Karpas-422 (cell line): ENCODE results near the gene DEFB123. TPM values are rescaled to one million over a fixed set of nuclear protein-coding genes. Genes with fewer than 3 reads are reported as not detected.
A peak's percentile ranks its signal among the peaks of the same experiment; 100 is the strongest.

Experiments used
- DNase-seq: peaks from one replicate; pipeline ENCODE4 v3.0.0-alpha.2; 2015
- H2AFZ ChIP-seq: fragments of 200-600 bp; sonication (generic); 2 replicates; pipeline ENCODE4 v1.6.1; 2014; ENCODE audit warnings: antibody characterized with exemption, low read length, mixed read lengths
- H3K27ac ChIP-seq: fragments of 200-600 bp; sonication (generic); 2 replicates; pipeline ENCODE4 v1.5.1; 2014; ENCODE audit warnings: mild to moderate bottlenecking, low read length, moderate library complexity
- H3K27me3 ChIP-seq: fragments of 200-600 bp; sonication (generic); 2 replicates; pipeline ENCODE4 v1.6.1; 2014; ENCODE audit warnings: low read length, mixed read lengths
- H3K36me3 ChIP-seq: fragments of 200-600 bp; sonication (generic); 2 replicates; pipeline ENCODE4 v1.6.1; 2014; ENCODE audit warnings: low read length, mixed read lengths; ENCODE audit not compliant: insufficient read depth
- H3K4me1 ChIP-seq: fragments of 200-600 bp; sonication (generic); 2 replicates; pipeline ENCODE4 v1.6.1; 2014; ENCODE audit warnings: mild to moderate bottlenecking, low read length, mixed read lengths
- H3K4me2 ChIP-seq: fragments of 200-600 bp; sonication (generic); 2 replicates; pipeline ENCODE4 v1.6.1; 2014; ENCODE audit warnings: low read length, low read depth, mild to moderate bottlenecking; ENCODE audit not compliant: poor library complexity, severe bottlenecking
- H3K4me3 ChIP-seq: fragments of 200-600 bp; sonication (generic); 2 replicates; pipeline ENCODE4 v1.5.1; 2014; ENCODE audit warnings: mild to moderate bottlenecking, antibody characterized with exemption, low read length, mixed read lengths
- H3K79me2 ChIP-seq: fragments of 200-600 bp; sonication (generic); 2 replicates; pipeline ENCODE4 v1.6.1; 2014; ENCODE audit warnings: mild to moderate bottlenecking, low read length, mixed read lengths
- H3K9ac ChIP-seq: fragments of 200-600 bp; sonication (generic); 2 replicates; pipeline ENCODE4 v1.6.0; 2014; ENCODE audit warnings: low read length
- H3K9me2 ChIP-seq: fragments of 200-600 bp; sonication (generic), shearing (Covaris generic); replicated peaks from 2 replicates; pipeline ENCODE4 v1.6.0; 2014; ENCODE audit warnings: mild to moderate bottlenecking, low read length, moderate library complexity; ENCODE audit not compliant: insufficient read depth
- H3K9me3 ChIP-seq: fragments of 300-700, 200-600 bp; sonication (generic); 2 replicates; pipeline ENCODE4 v1.6.1; 2014; ENCODE audit warnings: low read length, mixed read lengths
- H4K20me1 ChIP-seq: fragments of 200-600 bp; sonication (generic); 2 replicates; pipeline ENCODE4 v1.6.1; 2014; ENCODE audit warnings: mild to moderate bottlenecking, antibody characterized with exemption, low read length, low read depth; ENCODE audit not compliant: insufficient read depth
- total RNA-seq: library from RNA; depleted of rRNA; stranded (reverse); fragments of >200 nt; shearing (Covaris generic); gene quantifications from 2 replicates; pipeline ENCODE4 v1.2.3, GENCODE V29; 2014; ENCODE audit warnings: low replicate concordance

DEFB123 gene
- total RNA-seq, 1 experiment from 2014 or later = not detected

GRCh38 chr20:31476294-31476585 lies 35.8 kb downstream of the DEFB123 start:
- no peak for DNase-seq
- Histone ChIP-seq H3K36me3 (no peaks in the 10 kb centered on the region), H3K9me3 (no peaks in the 10 kb centered on the region), H3K9me2 (no peaks in the 10 kb centered on the region), H3K27ac (no peak overlapping the region), H3K27me3 (no peaks in the 10 kb centered on the region), H3K4me2 (no peak overlapping the region), H3K79me2 (no peaks in the 10 kb centered on the region), H3K4me1 (peaks cover 18% of the 10 kb centered on the region), H4K20me1 (no peaks in the 10 kb centered on the region), H3K4me3 (no peak overlapping the region), H3K9ac (no peak overlapping the region), H2AFZ (no peak overlapping the region)

GRCh38 chr20:31476643-31477215 lies 36.3 kb downstream of the DEFB123 start:
- Histone ChIP-seq H2AFZ (no peak overlapping the region), H3K9ac (no peak overlapping the region), H3K79me2 (no peaks in the 10 kb centered on the region), H4K20me1 (no peaks in the 10 kb centered on the region), H3K4me1 (peaks cover 18% of the 10 kb centered on the region), H3K36me3 (no peaks in the 10 kb centered on the region), H3K9me3 (no peaks in the 10 kb centered on the region), H3K4me3 (no peak overlapping the region), H3K9me2 (no peaks in the 10 kb centered on the region), H3K27me3 (no peaks in the 10 kb centered on the region), H3K27ac (no peak overlapping the region), H3K4me2 (no peak overlapping the region)
- DNase-seq = no peak

- no peak overlapping the region for H2AFZ ChIP-seq
- no peaks in the 10 kb centered on the region for H3K9me2 ChIP-seq
- no peak overlapping the region for H3K4me2 ChIP-seq
Measured at GRCh38 chr20:31484001-31484400, 43.6 kb downstream of the DEFB123 start.

GRCh38 chr20:31485450-31486339 lies 45.3 kb downstream of the DEFB123 start:
- H3K9ac ChIP-seq = no peak overlapping the region
- no peaks in the 10 kb centered on the region for H3K27me3 ChIP-seq
- H3K4me2 ChIP-seq = no peak overlapping the region
- no peaks in the 10 kb centered on the region for H3K9me2 ChIP-seq
- no peaks in the 10 kb centered on the region for H3K36me3 ChIP-seq
- no peaks in the 10 kb centered on the region for H4K20me1 ChIP-seq
- H3K79me2 ChIP-seq = no peaks in the 10 kb centered on the region
- H2AFZ ChIP-seq = no peak overlapping the region
- H3K27ac ChIP-seq = no peak overlapping the region
- no peak for DNase-seq
- no peaks in the 10 kb centered on the region for H3K9me3 ChIP-seq
- H3K4me1 ChIP-seq = no peaks in the 10 kb centered on the region
- no peak overlapping the region for H3K4me3 ChIP-seq

More at GRCh38 chr20:31484001-31484400, 43.6 kb downstream of the DEFB123 start:
- no peaks in the 10 kb centered on the region for H3K4me1 ChIP-seq
- H3K9me3 ChIP-seq = no peaks in the 10 kb centered on the region
- no peak overlapping the region for H3K9ac ChIP-seq
- no peaks in the 10 kb centered on the region for H3K36me3 ChIP-seq
- H3K27ac ChIP-seq = no peak overlapping the region
- no peaks in the 10 kb centered on the region for H4K20me1 ChIP-seq
- H3K79me2 ChIP-seq = no peaks in the 10 kb centered on the region
- H3K27me3 ChIP-seq = no peaks in the 10 kb centered on the region
- no peak for DNase-seq
- no peak overlapping the region for H3K4me3 ChIP-seq

GRCh38 chr20:31488115-31488514 lies 47.7 kb downstream of the DEFB123 start:
- H3K9me3 ChIP-seq = no peaks in the 10 kb centered on the region
- no peaks in the 10 kb centered on the region for H3K36me3 ChIP-seq
- no peaks in the 10 kb centered on the region for H3K4me1 ChIP-seq
- no peak overlapping the region for H2AFZ ChIP-seq
- no peak overlapping the region for H3K4me3 ChIP-seq
- no peaks in the 10 kb centered on the region for H3K79me2 ChIP-seq
- no peaks in the 10 kb centered on the region for H3K9me2 ChIP-seq
- no peaks in the 10 kb centered on the region for H3K27me3 ChIP-seq
- no peak for DNase-seq
- H3K9ac ChIP-seq = no peak overlapping the region
- H3K4me2 ChIP-seq = no peak overlapping the region
- no peaks in the 10 kb centered on the region for H4K20me1 ChIP-seq
- H3K27ac ChIP-seq = no peak overlapping the region

- Histone ChIP-seq H3K36me3 (no peaks in the 10 kb centered on the region), H4K20me1 (no peaks in the 10 kb centered on the region), H3K27ac (no peak overlapping the region), H3K4me3 (no peak overlapping the region), H3K4me1 (no peaks in the 10 kb centered on the region), H3K27me3 (no peaks in the 10 kb centered on the region), H3K79me2 (no peaks in the 10 kb centered on the region), H3K9me2 (no peaks in the 10 kb centered on the region), H2AFZ (no peak overlapping the region), H3K4me2 (no peak overlapping the region), H3K9me3 (no peaks in the 10 kb centered on the region), H3K9ac (no peak overlapping the region)
- no peak for DNase-seq
Measured at GRCh38 chr20:31489152-31489551, 48.7 kb downstream of the DEFB123 start.

- Histone ChIP-seq H3K27ac (no peak overlapping the region), H3K9ac (no peak overlapping the region), H4K20me1 (no peaks in the 10 kb centered on the region), H3K27me3 (no peaks in the 10 kb centered on the region), H3K4me1 (no peaks in the 10 kb centered on the region), H3K4me2 (no peak overlapping the region), H3K9me2 (no peaks in the 10 kb centered on the region), H3K9me3 (no peaks in the 10 kb centered on the region), H3K79me2 (no peaks in the 10 kb centered on the region), H2AFZ (no peak overlapping the region), H3K4me3 (no peak overlapping the region), H3K36me3 (no peaks in the 10 kb centered on the region)
- no peak for DNase-seq
Measured at GRCh38 chr20:31490752-31491151, 50.3 kb downstream of the DEFB123 start.

GRCh38 chr20:31494131-31494530 lies 53.7 kb downstream of the DEFB123 start:
- no peak overlapping the region for H2AFZ ChIP-seq
- no peaks in the 10 kb centered on the region for H3K9me2 ChIP-seq
- H3K4me1 ChIP-seq = no peaks in the 10 kb centered on the region

More at GRCh38 chr20:31494131-31494530, 53.7 kb downstream of the DEFB123 start:
- peak; percentile 49 for DNase-seq
- H3K9me3 ChIP-seq = no peaks in the 10 kb centered on the region
- H4K20me1 ChIP-seq = no peaks in the 10 kb centered on the region
- H3K27me3 ChIP-seq = no peaks in the 10 kb centered on the region
- H3K4me2 ChIP-seq = no peak overlapping the region
- no peak overlapping the region for H3K9ac ChIP-seq
- no peaks in the 10 kb centered on the region for H3K79me2 ChIP-seq
- no peak overlapping the region for H3K4me3 ChIP-seq
- H3K36me3 ChIP-seq = no peaks in the 10 kb centered on the region
- H3K27ac ChIP-seq = no peak overlapping the region
